Activated T-cell treated with anti-CD3 and anti-CD28 coated beads, Interleukin-2, amount 50 U/mL, for 4 hours (primary cell): Measurements from ENCODE around the gene PTPN14. TPM values are rescaled to one million over a fixed set of nuclear protein-coding genes. Genes with fewer than 3 reads are reported as not detected.

Source experiments
- ATAC-seq, 2 donors: fragments of 200-7000 bp; cut with Tn5 transposase; one replicate each; pipeline ENCODE4 v1.10.0; 2021
- DNase-seq: peaks from one replicate; pipeline ENCODE4 v3.0.0-alpha.2; 2020
- H3K27me3 Mint-ChIP-seq: one replicate; pipeline ENCODE4 v1.8.0; 2021; ENCODE audit warnings: low read depth, mixed read lengths
- H3K36me3 Mint-ChIP-seq: one replicate; pipeline ENCODE4 v1.8.0; 2022; ENCODE audit warnings: mixed read lengths; ENCODE audit not compliant: insufficient read depth
- H3K4me1 Mint-ChIP-seq: one replicate; pipeline ENCODE4 v1.8.0; 2021; ENCODE audit warnings: low read depth, mixed read lengths
- H3K4me3 Mint-ChIP-seq: one replicate; pipeline ENCODE4 v1.8.0; 2021; ENCODE audit warnings: mild to moderate bottlenecking, moderate library complexity, mixed read lengths
- H3K9me3 Mint-ChIP-seq: one replicate; pipeline ENCODE4 v1.8.0; 2021; ENCODE audit warnings: mixed read lengths
- total RNA-seq, 3 donors: library from RNA; stranded (reverse); gene quantifications; one replicate each; pipeline ENCODE4 v1.2.1, GENCODE V29; 2021

PTPN14 gene
- total RNA-seq, 3 donors from 2014 or later: 1.3 to 3.1 (median 1.8) TPM

DNA sequence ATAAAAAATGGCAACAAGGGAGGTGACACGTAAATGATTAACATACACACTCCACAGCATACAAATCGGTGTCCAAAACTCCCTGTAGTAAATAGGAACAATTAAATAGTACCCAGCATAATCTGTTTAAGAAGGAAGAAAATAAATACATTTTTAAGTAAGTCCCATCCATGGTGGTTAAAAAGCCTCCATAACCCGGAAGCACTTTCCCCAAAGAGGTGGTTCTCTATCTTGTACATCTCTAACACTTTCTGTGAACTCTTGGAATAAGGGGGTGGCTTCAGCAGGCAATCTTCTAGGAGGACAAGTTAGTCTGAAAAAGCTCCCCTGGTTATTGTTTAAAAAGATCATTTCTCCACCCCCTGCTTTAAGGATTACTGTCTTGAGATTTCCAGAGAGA is 76.9 kb downstream of the PTPN14 start:
- no peaks in the 10 kb centered on the region for H3K36me3 Mint-ChIP-seq
- no peaks in the 10 kb centered on the region for H3K4me1 Mint-ChIP-seq
- peaks cover 18% of the 10 kb centered on the region for H3K27me3 Mint-ChIP-seq
- DNase-seq: no peak
- H3K9me3 Mint-ChIP-seq: no peaks in the 10 kb centered on the region
- H3K4me3 Mint-ChIP-seq: no peak overlapping the region
- ATAC-seq: no peak

DNA sequence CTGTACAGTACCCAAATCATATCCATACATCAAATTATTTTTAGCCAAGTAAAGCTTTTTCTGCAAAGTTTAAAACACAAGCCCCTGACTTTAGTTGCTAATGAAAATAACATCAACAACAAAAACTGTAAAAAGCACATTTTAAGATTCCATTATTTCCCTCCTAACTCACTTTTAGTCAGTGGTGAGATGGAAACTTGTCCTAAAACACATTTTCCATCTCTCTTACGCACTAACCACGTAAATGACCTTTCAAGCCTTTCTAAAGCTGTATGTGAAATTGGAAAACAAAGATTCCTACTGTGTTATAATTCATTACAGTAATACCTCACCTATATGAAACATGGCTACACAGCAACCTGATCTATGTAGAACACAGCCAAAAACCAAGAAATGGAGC is 77.5 kb downstream of the PTPN14 start:
- H3K4me3 Mint-ChIP-seq: no peak overlapping the region
- ATAC-seq: no peak
- H3K27me3 Mint-ChIP-seq: peaks cover 18% of the 10 kb centered on the region
- no peak for DNase-seq
- no peaks in the 10 kb centered on the region for H3K4me1 Mint-ChIP-seq
- H3K9me3 Mint-ChIP-seq: no peaks in the 10 kb centered on the region
- H3K36me3 Mint-ChIP-seq: no peaks in the 10 kb centered on the region

DNA sequence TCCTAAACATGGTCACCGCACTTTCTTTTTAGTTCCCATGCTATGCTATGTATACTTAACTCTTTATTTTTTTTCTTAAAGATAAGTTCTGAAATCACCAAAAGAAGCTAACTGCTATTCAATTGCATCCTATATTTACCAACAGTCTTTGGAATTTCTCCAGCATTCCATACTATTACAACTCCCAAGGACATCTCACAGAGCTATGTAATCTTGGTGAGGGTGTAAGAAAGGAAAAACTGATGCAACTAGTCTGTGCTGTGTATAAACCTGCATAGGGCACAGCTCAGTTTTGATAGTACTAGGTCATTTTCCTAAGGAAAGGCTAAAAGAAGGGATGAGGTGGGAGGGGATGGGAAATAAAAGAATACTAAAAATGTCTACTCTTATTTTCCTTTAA is 78.0 kb downstream of the PTPN14 start:
- Mint-ChIP-seq H3K4me3 (no peak overlapping the region), H3K36me3 (no peaks in the 10 kb centered on the region), H3K27me3 (peaks cover 18% of the 10 kb centered on the region), H3K9me3 (no peaks in the 10 kb centered on the region), H3K4me1 (no peaks in the 10 kb centered on the region)
- ATAC-seq: no peak
- DNase-seq: no peak

DNA sequence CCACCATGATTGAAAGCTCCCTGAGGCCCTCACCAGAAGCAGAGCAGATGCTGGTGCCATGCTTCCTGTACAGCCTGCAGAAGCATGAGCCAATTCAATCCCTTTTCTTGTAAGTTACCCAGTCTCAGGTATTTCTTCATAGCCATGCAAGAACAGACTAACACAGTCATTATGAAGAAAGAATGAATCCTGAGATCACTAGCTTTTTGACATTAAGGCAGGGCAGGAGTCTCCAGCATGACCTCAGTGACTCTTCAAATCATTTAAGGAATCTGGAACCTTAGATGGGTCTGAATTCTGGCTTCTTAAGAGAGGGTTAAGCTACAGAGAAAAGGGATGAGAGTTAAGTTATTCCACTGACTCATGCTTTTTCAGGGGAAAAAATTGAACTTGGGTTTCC is 79.0 kb downstream of the PTPN14 start:
- H3K4me3 Mint-ChIP-seq: no peak overlapping the region
- H3K27me3 Mint-ChIP-seq: peaks cover 20% of the 10 kb centered on the region
- H3K36me3 Mint-ChIP-seq: no peaks in the 10 kb centered on the region
- no peak for ATAC-seq
- no peak for DNase-seq
- no peaks in the 10 kb centered on the region for H3K9me3 Mint-ChIP-seq
- H3K4me1 Mint-ChIP-seq: no peaks in the 10 kb centered on the region

DNA sequence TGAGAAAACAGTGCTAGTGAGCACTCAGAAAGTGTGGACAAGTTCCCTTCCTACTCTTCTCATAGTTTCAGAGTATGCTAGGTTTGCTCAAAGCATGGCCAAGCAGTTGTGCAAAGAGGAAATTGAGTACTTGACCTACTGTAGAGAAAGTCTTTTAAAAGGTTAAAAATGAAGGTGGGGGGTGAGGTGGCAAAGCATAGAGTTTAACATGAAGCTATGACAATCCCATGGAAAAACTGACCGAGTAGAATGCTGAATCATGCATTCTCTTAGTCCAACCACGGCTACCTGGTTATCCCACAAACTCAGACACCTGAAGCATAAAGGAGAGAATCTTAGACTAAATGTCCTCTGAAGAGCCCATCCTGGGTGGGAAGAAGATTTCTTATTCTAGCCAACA is 79.9 kb downstream of the PTPN14 start:
- ATAC-seq (no peak), DNase-seq (no peak)
- H3K4me3 Mint-ChIP-seq: no peak overlapping the region
- peaks cover 21% of the 10 kb centered on the region for H3K27me3 Mint-ChIP-seq
- no peaks in the 10 kb centered on the region for H3K4me1 Mint-ChIP-seq
- no peaks in the 10 kb centered on the region for H3K9me3 Mint-ChIP-seq
- H3K36me3 Mint-ChIP-seq: no peaks in the 10 kb centered on the region

DNA sequence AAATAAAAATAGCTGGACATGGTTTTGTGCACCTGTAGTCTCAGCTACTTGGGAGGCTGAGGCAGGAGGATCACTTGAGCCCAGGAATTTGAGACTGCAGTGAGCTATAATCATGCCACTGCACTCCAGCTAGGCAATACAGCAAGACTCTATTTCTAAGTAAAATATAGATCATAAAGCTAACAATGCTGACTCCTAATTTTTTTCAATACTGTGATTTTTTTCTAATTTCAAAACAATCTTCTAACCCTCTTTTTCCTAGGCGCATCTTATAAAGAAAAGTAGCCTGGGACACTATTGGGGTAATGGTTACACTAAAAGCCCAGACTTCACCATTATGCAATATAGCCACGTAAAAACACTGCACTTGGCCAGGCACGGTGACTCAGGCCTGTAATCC is 81.3 kb downstream of the PTPN14 start:
- no peak overlapping the region for H3K4me3 Mint-ChIP-seq
- DNase-seq (no peak), ATAC-seq (no peak)
- H3K9me3 Mint-ChIP-seq: no peaks in the 10 kb centered on the region
- no peaks in the 10 kb centered on the region for H3K36me3 Mint-ChIP-seq
- H3K4me1 Mint-ChIP-seq: no peaks in the 10 kb centered on the region
- peaks cover 11% of the 10 kb centered on the region for H3K27me3 Mint-ChIP-seq

DNA sequence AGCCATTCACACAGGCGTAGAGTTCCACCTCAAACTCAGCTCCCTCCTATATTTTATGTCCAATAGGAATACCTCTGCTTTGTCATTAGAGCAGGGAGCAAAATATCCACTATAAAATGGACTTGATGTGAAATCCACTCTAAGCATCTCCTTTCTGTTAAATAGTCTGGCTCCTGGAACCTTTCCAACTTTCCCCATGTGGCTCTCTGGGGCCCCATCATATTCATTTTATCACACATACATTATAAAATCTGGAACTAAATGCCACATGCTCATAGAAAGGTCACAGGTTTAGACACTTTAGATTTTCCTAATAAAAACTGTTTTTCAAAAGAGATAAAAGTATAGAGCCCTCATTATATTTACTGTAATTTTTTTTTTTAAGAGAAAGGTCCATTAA is 82.1 kb downstream of the PTPN14 start:
- no peaks in the 10 kb centered on the region for H3K9me3 Mint-ChIP-seq
- peaks cover 11% of the 10 kb centered on the region for H3K27me3 Mint-ChIP-seq
- H3K4me1 Mint-ChIP-seq: no peaks in the 10 kb centered on the region
- DNase-seq: no peak
- ATAC-seq: no peak
- H3K36me3 Mint-ChIP-seq: no peaks in the 10 kb centered on the region
- H3K4me3 Mint-ChIP-seq: no peak overlapping the region

DNA sequence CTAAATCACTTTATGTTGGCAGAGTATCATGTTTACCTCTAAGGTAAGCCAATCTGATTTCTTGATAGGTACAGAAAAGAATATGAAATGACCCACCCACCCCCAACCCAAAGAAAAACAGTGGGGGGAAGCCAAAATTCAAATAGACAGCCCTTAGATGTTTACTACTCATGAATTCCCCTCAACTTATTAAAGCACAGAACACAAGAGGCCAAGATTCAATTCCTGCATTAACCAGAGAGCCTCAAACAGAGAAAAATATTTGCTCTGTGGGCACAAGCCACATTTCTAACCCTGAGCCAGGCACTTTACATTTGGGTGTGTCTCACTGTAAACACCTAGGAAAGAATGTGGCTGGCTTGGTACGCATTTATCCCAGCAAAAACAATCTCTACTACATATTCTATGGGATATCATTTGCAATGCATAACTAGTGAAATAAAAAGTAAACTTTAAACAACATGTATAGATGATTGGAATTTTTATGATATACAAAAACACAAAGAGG is 84.3 kb downstream of the PTPN14 start:
- Mint-ChIP-seq H3K27me3 (peaks cover 7% of the 10 kb centered on the region), H3K4me3 (no peak overlapping the region), H3K36me3 (no peaks in the 10 kb centered on the region), H3K9me3 (no peaks in the 10 kb centered on the region), H3K4me1 (no peaks in the 10 kb centered on the region)
- no peak for DNase-seq
- ATAC-seq: no peak

DNA sequence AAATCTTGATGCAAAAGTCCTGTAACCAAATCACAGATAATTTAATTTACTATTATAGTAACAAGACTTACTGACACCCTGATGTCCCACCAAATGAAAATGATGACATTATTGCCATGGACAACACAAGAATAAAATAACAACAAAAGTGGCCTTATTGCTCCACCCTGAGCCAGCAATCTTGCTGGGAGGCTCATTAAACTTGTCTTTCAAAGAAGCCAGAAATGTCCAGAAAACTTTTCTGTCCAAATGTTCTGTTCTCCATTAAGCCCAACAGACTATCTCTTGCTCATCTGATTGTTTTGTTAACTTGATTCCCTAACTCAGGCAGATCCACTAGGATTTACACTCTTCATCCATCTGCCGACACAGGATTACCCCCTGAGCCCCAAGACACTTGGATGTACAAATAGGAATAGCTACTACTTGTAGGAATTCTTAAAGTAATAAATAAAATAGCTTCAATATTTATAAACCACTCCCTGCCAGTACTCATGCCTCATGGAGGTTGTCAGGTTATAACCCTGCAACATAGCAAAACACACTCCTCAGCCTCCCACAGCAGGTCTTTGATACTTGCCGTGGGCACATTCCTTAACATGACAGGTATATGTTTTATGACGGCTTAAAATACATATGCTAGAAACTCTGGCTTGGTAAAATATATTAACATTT is 84.9 kb downstream of the PTPN14 start:
- H3K36me3 Mint-ChIP-seq: no peaks in the 10 kb centered on the region

DNA sequence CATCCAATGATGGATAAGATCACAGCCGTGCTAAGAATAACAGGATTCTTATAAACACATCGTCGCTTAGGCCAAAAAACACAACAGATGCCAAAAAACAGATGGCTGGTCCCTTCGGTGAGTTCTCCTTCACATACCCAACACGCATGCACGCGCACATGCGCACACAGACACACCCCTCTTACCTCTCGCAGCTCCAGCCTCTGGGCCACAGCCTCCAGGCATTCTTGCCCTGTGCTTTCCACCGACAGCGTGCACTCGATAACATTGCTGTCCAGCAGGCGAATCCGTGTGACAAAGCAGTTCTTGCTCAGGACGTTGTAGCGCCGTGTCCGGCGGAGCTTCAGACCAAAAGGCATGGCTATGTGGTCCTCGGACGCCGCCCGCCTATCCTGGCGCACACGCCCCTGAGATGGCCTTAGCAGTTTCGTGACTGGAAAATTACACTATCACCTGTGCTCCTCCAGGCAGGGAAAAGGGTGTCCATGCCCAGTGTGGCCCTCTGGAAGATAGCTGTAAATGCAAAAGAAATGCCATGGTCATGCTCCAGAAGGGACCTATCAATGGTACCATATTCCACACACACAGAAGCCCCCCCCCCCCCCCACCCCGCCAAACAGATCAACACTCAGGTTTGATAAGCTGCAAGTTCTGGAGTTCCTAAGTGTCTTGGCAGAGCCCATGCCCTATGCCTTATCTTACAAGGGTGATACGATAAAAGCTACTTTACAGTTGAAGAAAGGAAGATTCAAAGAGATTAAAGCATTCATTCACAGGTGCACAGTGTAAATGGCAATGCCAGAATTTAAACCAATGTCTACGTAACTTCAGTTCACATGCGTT is 86.7 kb downstream of the PTPN14 start:
- Mint-ChIP-seq H3K4me3 (no peak overlapping the region), H3K27me3 (peaks cover 7% of the 10 kb centered on the region), H3K4me1 (no peaks in the 10 kb centered on the region), H3K9me3 (no peaks in the 10 kb centered on the region), H3K36me3 (no peaks in the 10 kb centered on the region)
- DNase-seq (no peak), ATAC-seq (no peak)

More for the DNA sequence above, 84.9 kb downstream of the PTPN14 start:
- Mint-ChIP-seq H3K4me1 (no peaks in the 10 kb centered on the region), H3K4me3 (no peak overlapping the region), H3K27me3 (peaks cover 7% of the 10 kb centered on the region), H3K9me3 (no peaks in the 10 kb centered on the region)
- DNase-seq (no peak), ATAC-seq (no peak)

DNA sequence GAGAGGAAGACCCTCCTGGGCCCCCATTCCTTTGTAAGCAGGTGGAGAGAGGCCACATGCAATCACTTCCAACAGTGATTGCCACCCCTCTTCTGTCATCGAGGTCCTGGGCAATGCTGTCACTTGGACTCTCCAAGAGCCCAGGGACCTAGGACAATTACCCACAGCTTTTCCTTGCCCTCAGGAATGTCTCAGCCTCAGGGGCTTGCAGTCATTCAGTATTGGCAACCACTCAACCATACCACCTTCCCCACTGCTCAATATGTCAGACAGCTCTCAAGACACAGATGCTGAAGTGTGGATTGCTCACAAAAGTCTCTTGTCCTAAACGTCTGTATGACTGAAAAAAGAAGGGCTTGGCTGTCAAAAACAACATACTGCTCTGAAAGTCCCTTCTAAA is 87.8 kb downstream of the PTPN14 start:
- Mint-ChIP-seq H3K27me3 (peaks cover 7% of the 10 kb centered on the region), H3K4me3 (no peak overlapping the region), H3K4me1 (no peaks in the 10 kb centered on the region), H3K9me3 (no peaks in the 10 kb centered on the region), H3K36me3 (no peaks in the 10 kb centered on the region)
- DNase-seq (no peak), ATAC-seq (no peak)

DNA sequence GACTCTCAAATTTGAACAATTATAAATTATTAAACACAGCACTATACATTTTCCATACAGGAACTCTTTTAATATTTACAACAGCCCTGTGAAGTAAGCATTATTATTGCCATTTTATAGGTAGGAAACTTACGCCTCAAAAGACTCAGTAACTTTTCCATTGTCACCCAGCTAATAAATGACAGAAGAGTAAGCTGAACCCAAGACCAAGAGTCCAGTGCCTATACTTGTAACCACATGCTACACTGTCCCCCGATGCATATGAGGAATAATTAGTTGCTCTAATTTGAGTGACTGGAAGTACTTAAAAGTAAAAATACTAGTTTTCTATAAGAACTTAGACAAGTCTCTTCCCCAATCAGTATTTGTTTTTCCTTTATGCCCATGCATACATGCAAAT is 88.5 kb downstream of the PTPN14 start:
- no peak for ATAC-seq
- H3K4me1 Mint-ChIP-seq: no peaks in the 10 kb centered on the region
- peaks cover 7% of the 10 kb centered on the region for H3K27me3 Mint-ChIP-seq
- H3K4me3 Mint-ChIP-seq: no peak overlapping the region
- no peak for DNase-seq
- no peaks in the 10 kb centered on the region for H3K36me3 Mint-ChIP-seq
- no peaks in the 10 kb centered on the region for H3K9me3 Mint-ChIP-seq

DNA sequence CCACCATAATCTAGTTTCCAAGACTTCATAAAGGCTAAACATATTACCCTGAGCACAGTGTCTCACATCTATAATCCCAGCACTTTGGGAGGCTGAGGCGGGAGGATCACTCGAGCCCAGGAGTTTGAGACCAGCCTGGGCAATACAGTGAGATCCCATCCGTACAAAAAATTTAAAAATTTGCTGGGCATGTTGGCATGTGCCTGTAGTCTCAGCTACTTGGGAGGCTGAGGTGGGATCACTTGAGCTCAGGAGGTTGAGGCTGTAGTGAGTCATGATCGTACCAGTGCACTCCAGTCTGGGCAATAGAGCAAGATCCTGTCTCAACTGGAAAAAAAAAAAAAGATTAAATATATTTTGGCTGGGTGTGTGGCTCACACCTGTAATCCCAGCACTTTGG is 90.1 kb downstream of the PTPN14 start:
- H3K4me1 Mint-ChIP-seq: no peaks in the 10 kb centered on the region
- ATAC-seq (no peak), DNase-seq (no peak)
- no peak overlapping the region for H3K4me3 Mint-ChIP-seq
- no peaks in the 10 kb centered on the region for H3K9me3 Mint-ChIP-seq
- no peaks in the 10 kb centered on the region for H3K27me3 Mint-ChIP-seq
- no peaks in the 10 kb centered on the region for H3K36me3 Mint-ChIP-seq

DNA sequence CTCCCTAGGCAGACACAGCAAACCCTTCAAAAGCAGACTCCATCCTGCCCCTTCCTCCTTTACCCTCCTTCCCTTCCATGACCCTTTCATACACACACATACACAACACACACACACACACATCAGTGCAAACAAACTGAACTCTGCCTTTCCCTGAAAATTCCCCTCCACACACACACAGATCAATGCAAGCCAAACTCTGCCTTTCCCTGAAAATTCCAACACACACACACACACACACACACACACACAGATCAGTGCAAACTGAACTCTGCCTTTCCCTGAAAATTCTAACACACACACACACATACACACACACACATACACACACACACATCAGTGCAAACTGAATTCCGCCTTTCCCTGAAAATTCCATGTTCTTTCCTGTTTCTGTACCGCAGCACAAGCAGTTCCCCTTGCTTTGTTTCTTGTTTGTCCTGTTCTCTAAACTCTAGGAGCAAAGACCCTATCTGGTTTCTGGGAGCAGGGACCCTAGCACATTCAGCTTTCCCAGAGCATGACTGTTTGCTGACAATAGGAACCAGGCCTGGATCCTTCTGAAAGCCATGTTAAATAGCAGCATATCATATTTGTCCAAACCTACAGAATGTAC is 91.0 kb downstream of the PTPN14 start:
- Mint-ChIP-seq H3K9me3 (no peaks in the 10 kb centered on the region), H3K4me3 (no peak overlapping the region), H3K4me1 (no peaks in the 10 kb centered on the region), H3K27me3 (no peaks in the 10 kb centered on the region), H3K36me3 (no peaks in the 10 kb centered on the region)
- DNase-seq (no peak), ATAC-seq (no peak)

DNA sequence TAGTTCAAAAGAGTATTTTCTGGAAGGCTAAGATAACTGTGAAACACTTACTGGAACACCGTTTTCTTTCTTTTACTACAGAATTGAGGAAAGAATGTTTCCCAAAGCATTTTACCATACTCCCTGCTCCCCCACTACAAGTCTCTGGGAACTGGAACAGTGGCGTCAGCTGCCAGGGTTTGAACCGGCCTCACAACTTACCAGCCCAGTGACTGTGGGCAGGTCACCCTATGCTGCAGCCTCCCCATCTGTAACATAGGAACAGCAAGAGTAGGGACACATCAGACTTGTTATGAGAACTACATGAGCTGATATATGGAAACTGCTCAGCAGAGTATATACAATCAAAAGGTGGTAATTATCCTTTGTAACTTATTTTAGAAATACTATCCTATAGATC is 91.5 kb downstream of the PTPN14 start:
- H3K36me3 Mint-ChIP-seq: no peaks in the 10 kb centered on the region
- no peak for DNase-seq
- peaks cover 2% of the 10 kb centered on the region for H3K4me1 Mint-ChIP-seq
- no peaks in the 10 kb centered on the region for H3K27me3 Mint-ChIP-seq
- H3K9me3 Mint-ChIP-seq: no peaks in the 10 kb centered on the region
- ATAC-seq: no peak
- H3K4me3 Mint-ChIP-seq: no peak overlapping the region
